ENCODE data around the gene RAB1B. TPM values are rescaled to one million over a fixed set of nuclear protein-coding genes. Genes with fewer than 3 reads are reported as not detected.
A peak's percentile ranks its signal among the peaks of the same experiment; 100 is the strongest.

The RAB1B gene
- total RNA-seq, 4 donors from 2014 or later: 89.8 to 141 (median 131) TPM

DNA sequence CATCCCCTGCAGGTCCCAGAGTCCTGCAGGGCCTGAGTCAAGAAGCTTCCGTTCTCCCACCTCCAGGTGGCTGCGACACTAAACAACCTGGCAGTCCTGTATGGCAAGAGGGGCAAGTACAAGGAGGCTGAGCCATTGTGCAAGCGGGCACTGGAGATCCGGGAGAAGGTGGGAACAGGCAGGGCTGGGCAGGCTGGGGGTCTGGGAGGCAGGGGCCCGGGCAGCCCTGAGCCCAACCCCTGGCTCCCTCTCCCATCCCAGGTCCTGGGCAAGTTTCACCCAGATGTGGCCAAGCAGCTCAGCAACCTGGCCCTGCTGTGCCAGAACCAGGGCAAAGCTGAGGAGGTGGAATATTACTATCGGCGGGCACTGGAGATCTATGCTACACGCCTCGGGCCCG is 4.7 kb upstream of the RAB1B start:
- DNase-seq: no peak
- in situ Hi-C loops (cut with MboI; ENCODE audit: low pct_ligation_motif_present in 1 of 4, low pct_unique_long_range_greater_than_20kb in 1 of 4, low sequenced_read_pairs in 3 of 4): no loop called here
- intact Hi-C loops (cut with DNase I; ENCODE audit: low total_unique reads): no loop called here
- TF ChIP-seq POLR2A (IDR thresholded peaks at IDR 0.05): no peak
- no peak for TF ChIP-seq POLR2AphosphoS5 (IDR thresholded peaks at IDR 0.05)
- TF ChIP-seq, protein P1, sequence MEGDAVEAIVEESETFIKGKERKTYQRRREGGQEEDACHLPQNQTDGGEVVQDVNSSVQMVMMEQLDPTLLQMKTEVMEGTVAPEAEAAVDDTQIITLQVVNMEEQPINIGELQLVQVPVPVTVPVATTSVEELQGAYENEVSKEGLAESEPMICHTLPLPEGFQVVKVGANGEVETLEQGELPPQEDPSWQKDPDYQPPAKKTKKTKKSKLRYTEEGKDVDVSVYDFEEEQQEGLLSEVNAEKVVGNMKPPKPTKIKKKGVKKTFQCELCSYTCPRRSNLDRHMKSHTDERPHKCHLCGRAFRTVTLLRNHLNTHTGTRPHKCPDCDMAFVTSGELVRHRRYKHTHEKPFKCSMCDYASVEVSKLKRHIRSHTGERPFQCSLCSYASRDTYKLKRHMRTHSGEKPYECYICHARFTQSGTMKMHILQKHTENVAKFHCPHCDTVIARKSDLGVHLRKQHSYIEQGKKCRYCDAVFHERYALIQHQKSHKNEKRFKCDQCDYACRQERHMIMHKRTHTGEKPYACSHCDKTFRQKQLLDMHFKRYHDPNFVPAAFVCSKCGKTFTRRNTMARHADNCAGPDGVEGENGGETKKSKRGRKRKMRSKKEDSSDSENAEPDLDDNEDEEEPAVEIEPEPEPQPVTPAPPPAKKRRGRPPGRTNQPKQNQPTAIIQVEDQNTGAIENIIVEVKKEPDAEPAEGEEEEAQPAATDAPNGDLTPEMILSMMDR (IDR thresholded peaks at IDR 0.05): no peak
- no peak for TF ChIP-seq EP300 (IDR thresholded peaks at IDR 0.05; ENCODE audit: low read depth)
- Histone ChIP-seq H3K4me3 (no peak overlapping the region), H3K9me3 (no peaks in the 10 kb centered on the region), H3K36me3 (no peaks in the 10 kb centered on the region), H3K27me3 (no peaks in the 10 kb centered on the region), H3K4me1 (peaks cover 10 to 20% (median 15%) of the 10 kb centered on the region in 4 donors), H3K27ac (no peak overlapping the region)
- WGBS, 2 donors (ENCODE audit: low coverage in 1 of 2): 94% methylated on average over 10 of the region's 10 CpGs; no CpG with 5 or more reads in 1 of the 2 donors

DNA sequence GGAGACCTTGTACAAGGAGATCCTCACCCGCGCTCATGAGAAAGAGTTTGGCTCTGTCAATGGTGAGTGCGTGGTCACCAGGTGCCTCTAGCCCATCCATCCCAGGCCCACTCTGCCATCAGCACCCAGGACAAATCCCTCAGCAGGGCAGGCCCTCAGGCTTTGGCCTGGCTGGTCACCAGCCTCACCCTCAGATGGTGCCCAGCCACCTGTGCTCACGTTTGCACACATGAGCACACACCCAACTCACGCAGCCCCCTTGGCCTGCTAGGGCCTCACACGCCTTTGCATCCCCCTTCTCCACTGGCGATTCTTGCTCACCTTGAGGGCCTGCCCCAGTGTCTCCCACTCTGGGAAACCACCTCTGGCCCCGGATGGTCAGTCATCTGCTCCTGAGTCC is 4.1 kb upstream of the RAB1B start:
- Histone ChIP-seq H3K27me3 (no peaks in the 10 kb centered on the region), H3K4me1 (peaks cover 10 to 18% (median 16%) of the 10 kb centered on the region in 4 donors), H3K27ac (no peak overlapping the region), H3K9me3 (no peaks in the 10 kb centered on the region), H3K36me3 (no peaks in the 10 kb centered on the region), H3K4me3 (no peak overlapping the region)
- DNase-seq: no peak
- no peak for TF ChIP-seq POLR2A (IDR thresholded peaks at IDR 0.05)
- TF ChIP-seq POLR2AphosphoS5 (IDR thresholded peaks at IDR 0.05): no peak
- TF ChIP-seq EP300 (IDR thresholded peaks at IDR 0.05; ENCODE audit: low read depth): no peak
- TF ChIP-seq, protein P1 (IDR thresholded peaks at IDR 0.05): no peak
- in situ Hi-C loops (cut with MboI; ENCODE audit: low pct_ligation_motif_present in 1 of 4, low pct_unique_long_range_greater_than_20kb in 1 of 4, low sequenced_read_pairs in 3 of 4) (no loop called here), intact Hi-C loops (cut with DNase I; ENCODE audit: low total_unique reads) (no loop called here)
- WGBS, 2 donors (ENCODE audit: low coverage in 1 of 2): 88 to 100% methylated on average over 2 to 8 of the region's 8 CpGs

DNA sequence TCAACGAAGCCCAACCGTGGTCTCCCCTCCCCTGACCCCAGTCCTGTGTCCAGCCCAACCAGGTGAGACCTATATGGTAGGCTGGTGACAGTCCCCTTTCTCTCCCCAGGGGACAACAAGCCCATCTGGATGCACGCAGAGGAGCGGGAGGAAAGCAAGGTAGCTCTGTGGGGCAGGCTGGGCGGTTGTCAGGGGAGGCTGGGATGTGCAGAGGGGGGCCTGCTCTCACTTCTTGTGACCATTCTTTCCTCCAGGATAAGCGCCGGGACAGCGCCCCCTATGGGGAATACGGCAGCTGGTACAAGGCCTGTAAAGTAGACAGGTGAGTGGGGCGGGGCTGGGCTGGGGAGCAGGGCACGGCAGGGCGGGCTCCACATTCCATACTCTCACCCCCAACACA is 3.5 kb upstream of the RAB1B start:
- peaks cover 16 to 23% (median 21%) of the 10 kb centered on the region in 4 donors for H3K4me1 ChIP-seq
- H3K9me3 ChIP-seq: no peaks in the 10 kb centered on the region
- 74% methylated on average over 12 of the region's 12 CpGs; no CpG with 5 or more reads in 1 of the 2 donors for WGBS, 2 donors (ENCODE audit: low coverage in 1 of 2)
- no peaks in the 10 kb centered on the region for H3K27me3 ChIP-seq
- no peaks in the 10 kb centered on the region for H3K36me3 ChIP-seq
- no peak overlapping the region for H3K27ac ChIP-seq
- no peak overlapping the region for H3K4me3 ChIP-seq
- DNase-seq: peak; percentile 48
- in situ Hi-C loops (cut with MboI; ENCODE audit: low pct_ligation_motif_present in 1 of 4, low pct_unique_long_range_greater_than_20kb in 1 of 4, low sequenced_read_pairs in 3 of 4): no loop called here
- TF ChIP-seq POLR2AphosphoS5 (IDR thresholded peaks at IDR 0.05) (no peak), POLR2A (IDR thresholded peaks at IDR 0.05) (no peak), EP300 (IDR thresholded peaks at IDR 0.05; ENCODE audit: low read depth) (no peak)
- TF ChIP-seq, protein P1 (IDR thresholded peaks at IDR 0.05): peak in 3 of 5 experiments; percentile 19 to 34 (median 20)
- intact Hi-C loops (cut with DNase I; ENCODE audit: low total_unique reads): no loop called here

DNA sequence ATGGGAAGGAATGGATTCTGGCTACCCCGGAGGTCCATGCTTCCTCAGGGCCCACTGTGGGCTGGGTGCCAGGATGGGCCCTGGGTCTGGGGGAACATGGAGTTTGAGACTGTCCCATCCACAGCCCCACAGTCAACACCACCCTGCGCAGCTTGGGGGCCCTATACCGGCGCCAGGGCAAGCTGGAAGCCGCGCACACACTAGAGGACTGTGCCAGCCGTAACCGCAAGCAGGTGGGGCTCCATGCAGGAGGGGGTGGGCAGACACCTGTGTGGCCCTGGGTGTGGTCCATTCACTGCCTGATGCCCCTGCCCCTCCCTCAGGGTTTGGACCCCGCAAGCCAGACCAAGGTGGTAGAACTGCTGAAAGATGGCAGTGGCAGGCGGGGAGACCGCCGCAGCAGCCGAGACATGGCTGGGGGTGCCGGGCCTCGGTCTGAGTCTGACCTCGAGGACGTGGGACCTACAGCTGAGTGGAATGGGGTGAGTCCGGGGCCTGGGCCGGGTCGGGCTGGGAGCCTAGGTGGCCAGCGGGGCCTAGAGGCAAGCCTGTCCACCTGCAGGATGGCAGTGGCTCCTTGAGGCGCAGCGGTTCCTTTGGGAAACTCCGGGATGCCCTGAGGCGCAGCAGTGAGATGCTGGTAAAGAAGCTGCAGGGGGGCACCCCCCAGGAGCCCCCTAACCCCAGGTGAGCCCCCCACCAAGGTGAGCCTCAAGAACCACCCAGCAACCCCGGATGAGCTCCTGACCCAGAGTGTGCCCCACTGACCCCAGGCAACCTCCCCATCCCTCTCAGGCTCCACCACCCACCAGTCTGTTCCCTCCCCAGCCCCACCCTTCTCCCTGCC is 2.7 kb upstream of the RAB1B start:
- Histone ChIP-seq H3K9me3 (no peaks in the 10 kb centered on the region), H3K27me3 (no peaks in the 10 kb centered on the region), H3K4me1 (peaks cover 20 to 31% (median 23%) of the 10 kb centered on the region in 4 donors), H3K27ac (peak overlapping the region in 2 of 4 donors; percentile 92 to 96), H3K4me3 (no peak overlapping the region), H3K36me3 (no peaks in the 10 kb centered on the region)
- intact Hi-C loops (cut with DNase I; ENCODE audit: low total_unique reads): no loop called here
- TF ChIP-seq EP300 (IDR thresholded peaks at IDR 0.05; ENCODE audit: low read depth) (no peak), POLR2AphosphoS5 (IDR thresholded peaks at IDR 0.05) (no peak), POLR2A (IDR thresholded peaks at IDR 0.05) (no peak)
- TF ChIP-seq, protein P1 (IDR thresholded peaks at IDR 0.05): no peak
- in situ Hi-C loops (cut with MboI; ENCODE audit: low pct_ligation_motif_present in 1 of 4, low pct_unique_long_range_greater_than_20kb in 1 of 4, low sequenced_read_pairs in 3 of 4): no loop called here
- no peak for DNase-seq
- WGBS, 2 donors (ENCODE audit: low coverage in 1 of 2): 91% methylated on average over 22 of the region's 26 CpGs; no CpG with 5 or more reads in 1 of the 2 donors

All from transverse colon (tissue), 4 donors.